GM12801 (cell line): ENCODE measurements around the gene HECA.

Experiments used
- TF ChIP-seq, protein P1 (sequence below): IDR thresholded peaks from one replicate; pipeline ENCODE4 v1.5.1; 2011; ENCODE audit warnings: control low read depth; ENCODE audit not compliant: insufficient read length; ENCODE audit errors: extremely low read depth

The HECA gene

DNA sequence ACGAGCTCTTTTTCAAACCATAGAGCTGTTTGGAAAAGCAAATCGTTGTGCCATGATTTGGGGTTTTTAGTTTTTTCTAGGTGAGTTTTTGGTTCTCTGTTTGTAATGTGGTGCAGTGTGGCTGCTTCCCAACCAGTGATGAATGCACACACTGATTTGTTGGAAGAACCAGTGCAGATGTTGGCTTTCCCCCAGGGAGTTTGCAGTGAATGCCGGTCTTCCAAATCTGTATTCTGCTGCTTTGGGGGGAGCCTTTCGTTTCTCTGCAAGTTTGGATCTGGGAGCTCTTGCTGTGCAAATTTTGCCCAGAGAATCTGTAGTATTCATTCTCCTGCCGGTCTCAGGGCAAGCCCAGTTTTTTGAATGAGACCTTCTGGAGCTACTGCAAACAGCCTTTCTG, 14.5 kb downstream of the HECA start:
- TF ChIP-seq, protein P1, sequence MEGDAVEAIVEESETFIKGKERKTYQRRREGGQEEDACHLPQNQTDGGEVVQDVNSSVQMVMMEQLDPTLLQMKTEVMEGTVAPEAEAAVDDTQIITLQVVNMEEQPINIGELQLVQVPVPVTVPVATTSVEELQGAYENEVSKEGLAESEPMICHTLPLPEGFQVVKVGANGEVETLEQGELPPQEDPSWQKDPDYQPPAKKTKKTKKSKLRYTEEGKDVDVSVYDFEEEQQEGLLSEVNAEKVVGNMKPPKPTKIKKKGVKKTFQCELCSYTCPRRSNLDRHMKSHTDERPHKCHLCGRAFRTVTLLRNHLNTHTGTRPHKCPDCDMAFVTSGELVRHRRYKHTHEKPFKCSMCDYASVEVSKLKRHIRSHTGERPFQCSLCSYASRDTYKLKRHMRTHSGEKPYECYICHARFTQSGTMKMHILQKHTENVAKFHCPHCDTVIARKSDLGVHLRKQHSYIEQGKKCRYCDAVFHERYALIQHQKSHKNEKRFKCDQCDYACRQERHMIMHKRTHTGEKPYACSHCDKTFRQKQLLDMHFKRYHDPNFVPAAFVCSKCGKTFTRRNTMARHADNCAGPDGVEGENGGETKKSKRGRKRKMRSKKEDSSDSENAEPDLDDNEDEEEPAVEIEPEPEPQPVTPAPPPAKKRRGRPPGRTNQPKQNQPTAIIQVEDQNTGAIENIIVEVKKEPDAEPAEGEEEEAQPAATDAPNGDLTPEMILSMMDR: no peak

- TF ChIP-seq, protein P1: no peak
Observed at GRCh38 chr6:139150920-139151319, 16.0 kb downstream of the HECA start.

GRCh38 chr6:139151425-139152087, 16.7 kb downstream of the HECA start:
- TF ChIP-seq, protein P1: no peak

DNA sequence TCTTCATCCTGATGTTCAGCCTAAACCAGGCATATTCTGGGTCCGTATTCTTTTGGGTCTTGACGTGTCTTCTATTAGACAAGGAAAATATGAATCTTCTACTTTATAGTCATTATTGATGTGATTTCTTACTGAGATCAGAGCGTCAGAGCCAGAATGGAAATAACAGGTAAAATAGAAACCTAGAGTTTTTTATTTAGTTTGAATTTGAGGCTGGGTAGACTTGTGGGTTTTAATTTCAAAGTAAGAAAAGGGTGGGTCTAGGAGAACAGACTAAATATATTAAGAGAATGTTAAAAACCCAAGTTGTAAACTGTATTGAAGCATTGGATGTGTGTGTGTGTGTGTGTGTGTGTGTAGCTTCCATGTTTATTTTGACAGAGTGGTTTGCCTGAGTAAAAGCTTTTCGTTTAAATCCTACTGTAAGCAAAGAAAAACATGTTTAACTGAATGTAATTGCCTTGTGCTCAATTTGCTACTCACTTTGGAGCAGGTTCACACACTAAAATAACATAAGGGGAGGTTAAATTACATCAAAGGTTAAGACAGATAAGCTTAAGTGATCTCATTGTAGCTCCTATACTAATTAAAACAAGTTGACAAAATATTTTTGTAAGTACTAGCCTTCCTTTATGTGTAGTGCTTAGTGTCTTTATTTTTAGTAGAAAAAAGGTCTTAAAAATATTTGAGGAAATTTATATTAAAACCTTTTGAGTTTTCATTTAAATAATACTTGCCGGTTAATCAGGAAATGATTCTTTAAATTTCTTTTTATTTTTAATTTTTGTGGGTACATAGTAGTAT, 17.4 kb downstream of the HECA start:
- TF ChIP-seq, protein P1: no peak

- TF ChIP-seq, protein P1: no peak
Observed at GRCh38 chr6:139152892-139153271, 18.0 kb downstream of the HECA start.

- TF ChIP-seq, protein P1: no peak
Observed at GRCh38 chr6:139153855-139154254, 19.0 kb downstream of the HECA start.

GRCh38 chr6:139154881-139155547, 20.1 kb downstream of the HECA start:
- TF ChIP-seq, protein P1: no peak
